Thyroid gland (tissue), 4 donors: ENCODE data around the gene HOXC10.

Source experiments
- CTCF ChIP-seq, 6 experiments: fragments of 200-600 bp in 3 of 6; fragments of 450-650 bp in 3 of 6; sonication (generic) in 3 of 6; IDR thresholded peaks; one replicate each; pipeline ENCODE4 v1.5.1; 2016 to 2019; ENCODE audit warnings: antibody characterized with exemption in 6 of 6, mild to moderate bottlenecking in 2 of 6, inconsistent platforms in 1 of 6, moderate library complexity in 1 of 6
- POLR2A ChIP-seq, 2 donors: fragments of 450-650 bp; IDR thresholded peaks; one replicate each; pipeline ENCODE4 v1.6.1; 2017; ENCODE audit warnings: antibody characterized with exemption in 2 of 2, mild to moderate bottlenecking in 2 of 2, moderate library complexity in 1 of 2

GRCh38 chr12:54010972-54011664 is 26.2 kb downstream of the HOXC10 start:
- no peak for TF ChIP-seq CTCF (IDR thresholded peaks at IDR 0.05)
- no peak for TF ChIP-seq POLR2A (IDR thresholded peaks at IDR 0.05)
